Loucy (cell line): ENCODE results near the gene CAMSAP1.

ENCODE experiments used
- H2AFZ ChIP-seq: fragments of 200-600 bp; sonication (generic); 2 replicates; pipeline ENCODE4 v1.6.0; 2016; ENCODE audit warnings: antibody characterized with exemption, mild to moderate bottlenecking, low read length, moderate library complexity
- H3F3A ChIP-seq: fragments of 200-600 bp; 2 replicates; pipeline ENCODE4 v1.6.0; 2016; ENCODE audit warnings: antibody characterized with exemption, low read depth, mild to moderate bottlenecking
- H3K27me3 ChIP-seq: fragments of 200-600 bp; sonication (generic); 2 replicates; pipeline ENCODE4 v1.6.1; 2014; ENCODE audit warnings: low read length, mild to moderate bottlenecking; ENCODE audit not compliant: insufficient read depth, poor library complexity, severe bottlenecking
- H3K36me3 ChIP-seq: fragments of 200-600 bp; sonication (generic); 2 replicates; pipeline ENCODE4 v1.6.1; 2016; ENCODE audit warnings: low read length; ENCODE audit not compliant: insufficient read depth
- H3K4me1 ChIP-seq: fragments of 200-600 bp; sonication (generic); 2 replicates; pipeline ENCODE4 v1.5.1; 2014; ENCODE audit warnings: low read length, mild to moderate bottlenecking; ENCODE audit not compliant: insufficient read depth, poor library complexity, severe bottlenecking
- H3K4me2 ChIP-seq: fragments of 200-600 bp; sonication (generic); 2 replicates; pipeline ENCODE4 v1.6.0; 2014; ENCODE audit warnings: antibody characterized with exemption, low read length, low read depth, mild to moderate bottlenecking; ENCODE audit not compliant: poor library complexity, severe bottlenecking
- H3K4me3 ChIP-seq: fragments of 200-600 bp; sonication (generic); 2 replicates; pipeline ENCODE4 v1.5.1; 2014; ENCODE audit warnings: low read length, mild to moderate bottlenecking, mixed read lengths; ENCODE audit not compliant: poor library complexity, severe bottlenecking
- H3K79me2 ChIP-seq: fragments of 200-600 bp; sonication (generic); 2 replicates; pipeline ENCODE4 v1.6.1; 2014; ENCODE audit warnings: low read length; ENCODE audit not compliant: insufficient read depth
- H3K9ac ChIP-seq: fragments of 200-600 bp; sonication (generic); 2 replicates; pipeline ENCODE4 v1.6.0; 2014; ENCODE audit warnings: mild to moderate bottlenecking, low read depth, low read length, moderate library complexity; ENCODE audit not compliant: poor library complexity, severe bottlenecking
- H3K9me2 ChIP-seq: fragments of 200-600 bp; sonication (generic); replicated peaks from 2 replicates; pipeline ENCODE4 v1.6.1; 2016; ENCODE audit warnings: low read depth, low read length, mixed read lengths
- H3K9me3 ChIP-seq: fragments of 200-600 bp; sonication (generic); 2 replicates; pipeline ENCODE4 v1.6.1; 2014; ENCODE audit warnings: mild to moderate bottlenecking, antibody characterized with exemption, low read length, low read depth; ENCODE audit not compliant: insufficient read depth
- H4K20me1 ChIP-seq: fragments of 200-600 bp; sonication (generic); 2 replicates; pipeline ENCODE4 v1.6.0; 2014; ENCODE audit warnings: antibody characterized with exemption, low read length, mild to moderate bottlenecking; ENCODE audit not compliant: insufficient read depth, poor library complexity, severe bottlenecking
- CTCF ChIP-seq: fragments of 200-600 bp; sonication (generic); conservative IDR thresholded peaks from 2 replicates; pipeline ENCODE4 v1.5.1; 2014; ENCODE audit warnings: mild to moderate bottlenecking, antibody characterized with exemption, low read length
- EZH2phosphoT487 ChIP-seq: fragments of 200-600 bp; IDR thresholded peaks from 2 replicates; pipeline ENCODE4 v1.6.1; 2018; ENCODE audit warnings: antibody characterized with exemption, mild to moderate bottlenecking, moderate library complexity, borderline replicate concordance

CAMSAP1 gene

GRCh38 chr9:135925496-135926133 is 18.3 kb upstream of the CAMSAP1 start:
- no peak overlapping the region for H3K9ac ChIP-seq
- H3K9me3 ChIP-seq = no peaks in the 10 kb centered on the region
- H3K9me2 ChIP-seq = no peaks in the 10 kb centered on the region
- no peak overlapping the region for H3K4me2 ChIP-seq
- H3F3A ChIP-seq = no peaks in the 10 kb centered on the region
- no peak overlapping the region for H2AFZ ChIP-seq
- no peaks in the 10 kb centered on the region for H4K20me1 ChIP-seq
- no peak overlapping the region for H3K4me3 ChIP-seq
- TF ChIP-seq CTCF (no peak), EZH2phosphoT487 (no peak)
- no peaks in the 10 kb centered on the region for H3K4me1 ChIP-seq
- no peaks in the 10 kb centered on the region for H3K27me3 ChIP-seq
- H3K36me3 ChIP-seq = no peaks in the 10 kb centered on the region
- H3K79me2 ChIP-seq = no peaks in the 10 kb centered on the region

- Histone ChIP-seq H3K27me3 (no peaks in the 10 kb centered on the region), H3K9me3 (no peaks in the 10 kb centered on the region), H3K4me1 (no peaks in the 10 kb centered on the region), H3K79me2 (no peaks in the 10 kb centered on the region), H3K4me3 (no peak overlapping the region), H3K36me3 (no peaks in the 10 kb centered on the region), H2AFZ (no peak overlapping the region), H4K20me1 (no peaks in the 10 kb centered on the region), H3K9me2 (no peaks in the 10 kb centered on the region), H3K4me2 (no peak overlapping the region), H3F3A (no peaks in the 10 kb centered on the region), H3K9ac (no peak overlapping the region)
- TF ChIP-seq EZH2phosphoT487 (no peak), CTCF (peak; percentile 24)
Observed at GRCh38 chr9:135924628-135925338, 17.4 kb upstream of the CAMSAP1 start.

GRCh38 chr9:135923508-135923907 is 16.2 kb upstream of the CAMSAP1 start:
- Histone ChIP-seq H4K20me1 (no peaks in the 10 kb centered on the region), H2AFZ (no peak overlapping the region), H3K9me3 (no peaks in the 10 kb centered on the region), H3K4me3 (no peak overlapping the region), H3F3A (no peaks in the 10 kb centered on the region), H3K79me2 (no peaks in the 10 kb centered on the region), H3K36me3 (no peaks in the 10 kb centered on the region), H3K4me2 (no peak overlapping the region), H3K27me3 (no peaks in the 10 kb centered on the region), H3K9ac (no peak overlapping the region), H3K4me1 (no peaks in the 10 kb centered on the region), H3K9me2 (no peaks in the 10 kb centered on the region)
- TF ChIP-seq CTCF (no peak), EZH2phosphoT487 (no peak)
